Measurements from ENCODE around the gene ATP1B2. TPM values are rescaled to one million over a fixed set of nuclear protein-coding genes. Genes with fewer than 3 reads are reported as not detected.

Gene ATP1B2
- polyA plus RNA-seq, 1 of the 3 experiments (the other 2 are of a cell fraction): 0.05 TPM

DNA sequence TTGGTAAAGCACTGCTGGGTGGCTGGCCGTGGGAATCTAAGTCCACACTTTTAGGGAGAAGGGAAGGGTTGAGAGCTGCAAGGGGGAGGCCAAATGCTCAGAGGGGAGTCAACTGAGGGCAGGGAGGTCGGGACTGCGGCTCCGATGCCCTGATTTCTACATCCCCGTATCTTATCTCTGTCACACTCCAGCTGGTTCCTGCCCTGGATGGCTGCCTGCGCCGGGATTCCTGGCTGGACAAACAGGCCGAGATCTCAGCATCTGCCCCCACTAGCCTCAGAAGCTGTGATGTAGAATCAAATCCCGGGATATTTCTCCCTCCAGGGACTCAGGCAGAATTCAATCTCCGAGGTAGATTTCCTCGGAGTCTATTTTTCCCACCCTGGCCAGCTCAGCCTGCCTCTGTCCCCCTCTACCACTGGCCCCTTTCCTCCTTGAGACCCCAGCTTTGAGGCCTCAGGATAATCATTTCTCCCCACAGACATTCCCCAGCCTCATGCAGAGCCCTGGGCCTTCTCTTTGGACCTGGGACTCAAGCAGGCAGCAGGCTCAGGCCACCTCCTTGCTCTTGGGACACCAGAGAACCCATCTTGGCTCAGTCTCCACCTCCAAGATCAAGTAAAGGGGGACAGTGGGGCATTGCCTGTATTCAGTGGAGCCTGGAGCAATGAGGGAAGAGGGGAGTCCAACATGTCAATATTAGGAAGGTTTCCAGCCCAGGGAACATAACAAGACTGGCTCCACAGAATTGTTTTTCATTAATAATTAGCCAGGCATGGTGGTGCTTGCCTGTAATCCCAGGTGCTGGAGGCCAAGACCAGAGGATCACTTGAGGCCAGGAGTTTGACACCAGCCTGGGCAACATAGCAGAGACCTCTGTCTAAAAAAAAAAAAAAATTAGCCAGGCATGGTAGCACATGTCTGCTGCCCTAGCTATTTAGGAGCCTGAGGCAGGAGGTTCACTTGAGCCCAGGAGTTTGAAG, 19.0 kb upstream of the ATP1B2 start (continued):
- TF ChIP-seq, protein P1, sequence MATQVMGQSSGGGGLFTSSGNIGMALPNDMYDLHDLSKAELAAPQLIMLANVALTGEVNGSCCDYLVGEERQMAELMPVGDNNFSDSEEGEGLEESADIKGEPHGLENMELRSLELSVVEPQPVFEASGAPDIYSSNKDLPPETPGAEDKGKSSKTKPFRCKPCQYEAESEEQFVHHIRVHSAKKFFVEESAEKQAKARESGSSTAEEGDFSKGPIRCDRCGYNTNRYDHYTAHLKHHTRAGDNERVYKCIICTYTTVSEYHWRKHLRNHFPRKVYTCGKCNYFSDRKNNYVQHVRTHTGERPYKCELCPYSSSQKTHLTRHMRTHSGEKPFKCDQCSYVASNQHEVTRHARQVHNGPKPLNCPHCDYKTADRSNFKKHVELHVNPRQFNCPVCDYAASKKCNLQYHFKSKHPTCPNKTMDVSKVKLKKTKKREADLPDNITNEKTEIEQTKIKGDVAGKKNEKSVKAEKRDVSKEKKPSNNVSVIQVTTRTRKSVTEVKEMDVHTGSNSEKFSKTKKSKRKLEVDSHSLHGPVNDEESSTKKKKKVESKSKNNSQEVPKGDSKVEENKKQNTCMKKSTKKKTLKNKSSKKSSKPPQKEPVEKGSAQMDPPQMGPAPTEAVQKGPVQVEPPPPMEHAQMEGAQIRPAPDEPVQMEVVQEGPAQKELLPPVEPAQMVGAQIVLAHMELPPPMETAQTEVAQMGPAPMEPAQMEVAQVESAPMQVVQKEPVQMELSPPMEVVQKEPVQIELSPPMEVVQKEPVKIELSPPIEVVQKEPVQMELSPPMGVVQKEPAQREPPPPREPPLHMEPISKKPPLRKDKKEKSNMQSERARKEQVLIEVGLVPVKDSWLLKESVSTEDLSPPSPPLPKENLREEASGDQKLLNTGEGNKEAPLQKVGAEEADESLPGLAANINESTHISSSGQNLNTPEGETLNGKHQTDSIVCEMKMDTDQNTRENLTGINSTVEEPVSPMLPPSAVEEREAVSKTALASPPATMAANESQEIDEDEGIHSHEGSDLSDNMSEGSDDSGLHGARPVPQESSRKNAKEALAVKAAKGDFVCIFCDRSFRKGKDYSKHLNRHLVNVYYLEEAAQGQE (IDR thresholded peaks at IDR 0.05; ENCODE audit: low read depth, low read length): no peak
- peak; percentile 56 for TF ChIP-seq GATA2 (CRISPR knock-in tag; IDR thresholded peaks at IDR 0.05)
- TF ChIP-seq EZH2phosphoT487 (IDR thresholded peaks at IDR 0.05; ENCODE audit: borderline replicate concordance, low read depth): no peak
- TF ChIP-seq, protein P2, sequence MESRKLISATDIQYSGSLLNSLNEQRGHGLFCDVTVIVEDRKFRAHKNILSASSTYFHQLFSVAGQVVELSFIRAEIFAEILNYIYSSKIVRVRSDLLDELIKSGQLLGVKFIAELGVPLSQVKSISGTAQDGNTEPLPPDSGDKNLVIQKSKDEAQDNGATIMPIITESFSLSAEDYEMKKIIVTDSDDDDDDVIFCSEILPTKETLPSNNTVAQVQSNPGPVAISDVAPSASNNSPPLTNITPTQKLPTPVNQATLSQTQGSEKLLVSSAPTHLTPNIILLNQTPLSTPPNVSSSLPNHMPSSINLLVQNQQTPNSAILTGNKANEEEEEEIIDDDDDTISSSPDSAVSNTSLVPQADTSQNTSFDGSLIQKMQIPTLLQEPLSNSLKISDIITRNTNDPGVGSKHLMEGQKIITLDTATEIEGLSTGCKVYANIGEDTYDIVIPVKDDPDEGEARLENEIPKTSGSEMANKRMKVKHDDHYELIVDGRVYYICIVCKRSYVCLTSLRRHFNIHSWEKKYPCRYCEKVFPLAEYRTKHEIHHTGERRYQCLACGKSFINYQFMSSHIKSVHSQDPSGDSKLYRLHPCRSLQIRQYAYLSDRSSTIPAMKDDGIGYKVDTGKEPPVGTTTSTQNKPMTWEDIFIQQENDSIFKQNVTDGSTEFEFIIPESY (IDR thresholded peaks at IDR 0.05; ENCODE audit: borderline replicate concordance, low read depth): no peak
- TF ChIP-seq, protein P3, sequence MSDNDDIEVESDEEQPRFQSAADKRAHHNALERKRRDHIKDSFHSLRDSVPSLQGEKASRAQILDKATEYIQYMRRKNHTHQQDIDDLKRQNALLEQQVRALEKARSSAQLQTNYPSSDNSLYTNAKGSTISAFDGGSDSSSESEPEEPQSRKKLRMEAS (IDR thresholded peaks at IDR 0.05; ENCODE audit: low read depth): no peak
- TF ChIP-seq, protein P4, sequence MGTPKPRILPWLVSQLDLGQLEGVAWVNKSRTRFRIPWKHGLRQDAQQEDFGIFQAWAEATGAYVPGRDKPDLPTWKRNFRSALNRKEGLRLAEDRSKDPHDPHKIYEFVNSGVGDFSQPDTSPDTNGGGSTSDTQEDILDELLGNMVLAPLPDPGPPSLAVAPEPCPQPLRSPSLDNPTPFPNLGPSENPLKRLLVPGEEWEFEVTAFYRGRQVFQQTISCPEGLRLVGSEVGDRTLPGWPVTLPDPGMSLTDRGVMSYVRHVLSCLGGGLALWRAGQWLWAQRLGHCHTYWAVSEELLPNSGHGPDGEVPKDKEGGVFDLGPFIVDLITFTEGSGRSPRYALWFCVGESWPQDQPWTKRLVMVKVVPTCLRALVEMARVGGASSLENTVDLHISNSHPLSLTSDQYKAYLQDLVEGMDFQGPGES (IDR thresholded peaks at IDR 0.05; ENCODE audit: low read depth, low read length): no peak
- no peak for TF ChIP-seq POLR2AphosphoS5 (IDR thresholded peaks at IDR 0.05; ENCODE audit: low read depth, low read length)

DNA sequence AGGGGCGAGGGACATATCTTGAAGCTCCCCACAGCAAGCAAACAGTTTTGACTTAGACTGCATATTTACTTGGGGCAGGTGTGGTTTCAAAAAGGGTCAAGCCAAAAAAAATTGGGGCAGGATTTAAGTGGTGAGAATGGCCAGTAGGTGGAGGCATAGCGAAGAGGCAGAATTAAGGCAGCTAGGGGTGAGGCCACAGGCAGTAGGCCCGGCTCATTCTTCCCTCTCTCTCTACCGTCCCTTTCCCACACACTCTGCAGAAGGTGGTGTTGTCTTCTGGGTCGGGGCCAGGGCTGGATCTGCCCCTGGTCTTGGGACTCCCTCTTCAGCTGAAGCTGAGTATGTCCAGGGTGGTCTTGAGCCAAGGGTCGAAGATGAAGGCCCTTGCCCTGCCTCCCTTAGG, 18.2 kb upstream of the ATP1B2 start:
- ChIA-PET CTCF (interaction anchor here (0.7 to 11.8 kb wide), 17 partner anchors 9 to 292 kb away, joined by 3 to 166 read pairs (median 4); partner anchors contain the start of genes ATP1B2, DNAH2, EFNB3 and TP53), POLR2A (interaction anchor here (0.9 to 4.6 kb wide), 2 partner anchors 19 to 54 kb away, joined by 3 to 31 read pairs; partner anchors contain the start of genes ATP1B2, TP53 and WRAP53)
- no peaks in the 10 kb centered on the region for H3K36me3 ChIP-seq (replicated peaks in 1 of 2; ENCODE audit: control insufficient read depth in 1 of 2, insufficient read depth in 2 of 2, low read length in 1 of 2)
- H3K27ac ChIP-seq (ENCODE audit: low read depth in 2 of 2, low read length in 1 of 2): no peak overlapping the region
- H3K9ac ChIP-seq: no peak overlapping the region
- no peaks in the 10 kb centered on the region for H3K9me3 ChIP-seq
- peaks cover 0 to 12% of the 10 kb centered on the region in 2 experiments; a peak in 1 of 4 replicates for H3K4me1 ChIP-seq (ENCODE audit: control insufficient read depth in 1 of 2, insufficient read depth in 2 of 2, low read depth in 1 of 2, low read length in 1 of 2)
- H3F3A ChIP-seq (replicated peaks; ENCODE audit: insufficient read depth): no peaks in the 10 kb centered on the region
- no peak overlapping the region for H3K4me2 ChIP-seq
- no peaks in the 10 kb centered on the region for H3K79me2 ChIP-seq (ENCODE audit: insufficient read depth)
- no peak overlapping the region; a peak in 1 of 4 replicates for H3K4me3 ChIP-seq (ENCODE audit: low read depth in 2 of 2, low read length in 1 of 2)
- 53% methylated on average over 6 of the region's 6 CpGs for WGBS (ENCODE audit: low lambda C conversion rate)
- H2AFZ ChIP-seq (ENCODE audit: low read depth): no peak overlapping the region
- no peak for DNase-seq
- H3K9me2 ChIP-seq: no peaks in the 10 kb centered on the region
- H4K20me1 ChIP-seq (ENCODE audit: insufficient read depth): no peaks in the 10 kb centered on the region
- no peaks in the 10 kb centered on the region for H3K27me3 ChIP-seq (ENCODE audit: insufficient read depth)
- no peak for TF ChIP-seq TEAD4 (IDR thresholded peaks at IDR 0.05; ENCODE audit: borderline replicate concordance, insufficient read depth)
- no peak for TF ChIP-seq POLR2AphosphoS5 (IDR thresholded peaks at IDR 0.05; ENCODE audit: low read depth, low read length)
- no peak for TF ChIP-seq MXI1 (IDR thresholded peaks at IDR 0.05; ENCODE audit: low read depth, low read length)
- TF ChIP-seq YY1 (IDR thresholded peaks at IDR 0.05; ENCODE audit: low read depth): no peak
- TF ChIP-seq, protein P2 (IDR thresholded peaks at IDR 0.05; ENCODE audit: borderline replicate concordance, low read depth): no peak
- no peak for TF ChIP-seq MEF2A (IDR thresholded peaks at IDR 0.05; ENCODE audit: borderline replicate concordance, low read depth)
- TF ChIP-seq, protein P5, sequence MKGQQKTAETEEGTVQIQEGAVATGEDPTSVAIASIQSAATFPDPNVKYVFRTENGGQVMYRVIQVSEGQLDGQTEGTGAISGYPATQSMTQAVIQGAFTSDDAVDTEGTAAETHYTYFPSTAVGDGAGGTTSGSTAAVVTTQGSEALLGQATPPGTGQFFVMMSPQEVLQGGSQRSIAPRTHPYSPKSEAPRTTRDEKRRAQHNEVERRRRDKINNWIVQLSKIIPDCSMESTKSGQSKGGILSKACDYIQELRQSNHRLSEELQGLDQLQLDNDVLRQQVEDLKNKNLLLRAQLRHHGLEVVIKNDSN (IDR thresholded peaks at IDR 0.05; ENCODE audit: borderline replicate concordance, low read depth): no peak
- TF ChIP-seq NRF1 (IDR thresholded peaks at IDR 0.05; ENCODE audit: low read depth, low read length): no peak
- TF ChIP-seq, protein P6, sequence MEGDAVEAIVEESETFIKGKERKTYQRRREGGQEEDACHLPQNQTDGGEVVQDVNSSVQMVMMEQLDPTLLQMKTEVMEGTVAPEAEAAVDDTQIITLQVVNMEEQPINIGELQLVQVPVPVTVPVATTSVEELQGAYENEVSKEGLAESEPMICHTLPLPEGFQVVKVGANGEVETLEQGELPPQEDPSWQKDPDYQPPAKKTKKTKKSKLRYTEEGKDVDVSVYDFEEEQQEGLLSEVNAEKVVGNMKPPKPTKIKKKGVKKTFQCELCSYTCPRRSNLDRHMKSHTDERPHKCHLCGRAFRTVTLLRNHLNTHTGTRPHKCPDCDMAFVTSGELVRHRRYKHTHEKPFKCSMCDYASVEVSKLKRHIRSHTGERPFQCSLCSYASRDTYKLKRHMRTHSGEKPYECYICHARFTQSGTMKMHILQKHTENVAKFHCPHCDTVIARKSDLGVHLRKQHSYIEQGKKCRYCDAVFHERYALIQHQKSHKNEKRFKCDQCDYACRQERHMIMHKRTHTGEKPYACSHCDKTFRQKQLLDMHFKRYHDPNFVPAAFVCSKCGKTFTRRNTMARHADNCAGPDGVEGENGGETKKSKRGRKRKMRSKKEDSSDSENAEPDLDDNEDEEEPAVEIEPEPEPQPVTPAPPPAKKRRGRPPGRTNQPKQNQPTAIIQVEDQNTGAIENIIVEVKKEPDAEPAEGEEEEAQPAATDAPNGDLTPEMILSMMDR (IDR thresholded peaks at IDR 0.05): peak; percentile 51
- peak; percentile 38 for TF ChIP-seq SMC3 (IDR thresholded peaks at IDR 0.05; ENCODE audit: low read depth, low read length)
